BLaER1 (cell line): ENCODE data around the gene PEBP1.
"Not testable (repeated sequence)": the region's sequence is repeated elsewhere in the genome, so short reads cannot be mapped to it uniquely, and the experiment has no call there.

Experiments
- H3K27ac ChIP-seq: shearing (Covaris generic); formaldehyde crosslinking; 2 replicates; pipeline ENCODE4 v1.8.1; 2022
- H3K27me3 ChIP-seq: shearing (Covaris generic); formaldehyde crosslinking; 2 replicates; pipeline ENCODE4 v1.8.1; 2022
- H3K36me3 ChIP-seq: shearing (Covaris generic); formaldehyde crosslinking; 2 replicates; pipeline ENCODE4 v1.8.1; 2022
- H3K4me1 ChIP-seq: shearing (Covaris generic); formaldehyde crosslinking; 2 replicates; pipeline ENCODE4 v1.8.1; 2022
- H3K4me2 ChIP-seq: shearing (Covaris generic); formaldehyde crosslinking; 2 replicates; pipeline ENCODE4 v1.8.1; 2022
- H3K4me3 ChIP-seq: shearing (Covaris generic); formaldehyde crosslinking; 2 replicates; pipeline ENCODE4 v1.8.1; 2022
- H3K9ac ChIP-seq: shearing (Covaris generic); formaldehyde crosslinking; 2 replicates; pipeline ENCODE4 v1.8.1; 2022
- H3K9me3 ChIP-seq: shearing (Covaris generic); formaldehyde crosslinking; 2 replicates; pipeline ENCODE4 v1.8.1; 2022
- H4K20me1 ChIP-seq: shearing (Covaris generic); formaldehyde crosslinking; 2 replicates; pipeline ENCODE4 v1.8.1; 2022
- Cebpa-rat ChIP-seq: shearing (Covaris generic); IDR thresholded peaks from 2 replicates; pipeline ENCODE4 v1.8.1; 2022

The PEBP1 gene

GRCh38 chr12:118126119-118126757 is 9.7 kb upstream of the PEBP1 start:
- Histone ChIP-seq H3K9me3 (peaks cover 5% of the 10 kb centered on the region), H3K27ac (no peak overlapping the region), H3K36me3 (no peaks in the 10 kb centered on the region), H3K9ac (no peak overlapping the region), H4K20me1 (no peaks in the 10 kb centered on the region), H3K4me3 (no peak overlapping the region), H3K4me1 (peaks cover 3% of the 10 kb centered on the region; the same call in 1 of the 2 replicates), H3K27me3 (no peaks in the 10 kb centered on the region), H3K4me2 (no peak overlapping the region)
- TF ChIP-seq Cebpa-rat: no peak

DNA sequence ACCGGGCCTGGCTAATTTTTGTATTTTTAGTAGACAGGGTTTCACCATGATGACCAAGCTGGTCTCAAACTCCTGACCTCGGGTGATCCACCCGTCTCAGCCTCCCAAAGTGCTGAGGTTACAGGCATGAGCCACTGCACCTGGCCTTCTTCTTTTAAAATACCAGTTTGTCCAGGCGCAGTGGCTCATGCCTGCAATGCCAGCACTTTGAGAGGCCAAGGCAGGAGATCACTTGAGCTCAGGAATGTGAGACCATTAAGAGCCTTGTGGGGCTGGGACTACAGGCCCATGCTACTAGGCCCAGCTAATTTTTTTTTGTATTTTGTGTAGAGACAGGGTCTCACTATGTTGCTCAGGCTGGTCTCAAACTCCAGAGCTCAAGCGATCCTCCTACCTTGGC is 8.1 kb upstream of the PEBP1 start:
- Histone ChIP-seq H3K27me3 (no peaks in the 10 kb centered on the region), H3K4me2 (no peak overlapping the region), H3K27ac (no peak overlapping the region), H3K36me3 (no peaks in the 10 kb centered on the region), H3K4me1 (peaks cover 18% of the 10 kb centered on the region), H4K20me1 (no peaks in the 10 kb centered on the region), H3K9ac (no peak overlapping the region), H3K9me3 (peaks cover 5% of the 10 kb centered on the region), H3K4me3 (no peak overlapping the region)
- no peak for TF ChIP-seq Cebpa-rat

DNA sequence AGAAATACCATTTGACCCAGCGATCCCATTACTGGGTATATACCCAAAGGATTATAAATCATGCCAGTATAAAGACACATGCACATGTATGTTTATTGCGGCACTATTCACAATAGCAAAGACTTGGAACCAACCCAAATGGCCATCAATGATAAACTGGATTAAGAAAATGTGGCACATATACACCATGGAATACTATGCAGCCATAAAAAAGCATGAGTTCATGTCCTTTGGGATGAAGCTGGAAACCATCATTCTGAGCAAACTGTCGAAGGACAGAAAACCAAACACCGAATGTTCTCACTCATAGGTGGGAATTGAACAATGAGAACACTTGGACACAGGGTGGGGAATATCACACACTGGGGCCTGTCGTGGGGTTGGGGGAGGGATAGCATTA is 6.5 kb upstream of the PEBP1 start:
- H3K36me3 ChIP-seq, H3K9ac ChIP-seq, H3K27ac ChIP-seq, H4K20me1 ChIP-seq, H3K4me3 ChIP-seq, H3K9me3 ChIP-seq, H3K4me2 ChIP-seq, H3K27me3 ChIP-seq: not testable (repeated sequence)
- peaks cover 30% of the 10 kb centered on the region for H3K4me1 ChIP-seq

GRCh38 chr12:118136559-118137003 is 657 bp downstream of the PEBP1 start:
- Histone ChIP-seq H3K4me2 (peak overlapping the region; percentile 80), H3K36me3 (peaks cover 41% of the 10 kb centered on the region), H3K27ac (peak overlapping the region; percentile 90), H4K20me1 (peaks cover 33% of the 10 kb centered on the region), H3K9me3 (no peaks in the 10 kb centered on the region), H3K4me1 (peaks cover 54% of the 10 kb centered on the region), H3K4me3 (peak overlapping the region; percentile 85), H3K9ac (peak overlapping the region; percentile 91), H3K27me3 (no peaks in the 10 kb centered on the region)
- TF ChIP-seq Cebpa-rat: no peak

DNA sequence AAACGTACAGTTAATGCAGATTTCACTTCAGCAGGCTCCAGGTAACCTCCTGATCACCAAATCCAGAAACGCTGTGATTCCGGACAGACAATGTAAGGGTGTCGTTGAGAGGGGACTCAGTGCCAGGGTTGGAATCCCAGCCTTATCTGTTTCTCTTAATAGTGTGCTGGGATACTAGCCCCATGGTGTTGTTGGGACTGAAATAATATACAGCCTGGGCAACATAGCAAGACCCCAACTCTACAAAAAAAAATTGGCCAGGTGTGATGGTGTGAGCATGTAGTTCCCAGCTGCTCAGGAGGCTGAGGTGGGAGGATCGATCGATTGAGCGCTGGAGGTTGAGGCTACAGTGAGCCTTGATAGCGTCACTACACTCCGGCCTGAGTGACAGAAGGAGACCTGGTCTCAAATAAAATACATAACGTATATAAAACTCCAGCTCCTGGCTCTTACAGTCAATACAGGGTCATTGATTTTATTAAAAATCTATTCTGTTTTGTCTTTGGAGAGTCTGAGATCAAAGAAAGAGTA is 1.3 kb downstream of the PEBP1 start:
- peaks cover 36% of the 10 kb centered on the region for H4K20me1 ChIP-seq
- H3K9me3 ChIP-seq: no peaks in the 10 kb centered on the region
- no peaks in the 10 kb centered on the region for H3K27me3 ChIP-seq
- H3K4me3 ChIP-seq: peak overlapping the region; percentile 85
- peaks cover 48% of the 10 kb centered on the region for H3K4me1 ChIP-seq
- H3K4me2 ChIP-seq: peak overlapping the region; percentile 80
- TF ChIP-seq Cebpa-rat: no peak
- peaks cover 47% of the 10 kb centered on the region for H3K36me3 ChIP-seq
- H3K27ac ChIP-seq: peak overlapping the region; percentile 90
- H3K9ac ChIP-seq: peak overlapping the region; percentile 91

DNA sequence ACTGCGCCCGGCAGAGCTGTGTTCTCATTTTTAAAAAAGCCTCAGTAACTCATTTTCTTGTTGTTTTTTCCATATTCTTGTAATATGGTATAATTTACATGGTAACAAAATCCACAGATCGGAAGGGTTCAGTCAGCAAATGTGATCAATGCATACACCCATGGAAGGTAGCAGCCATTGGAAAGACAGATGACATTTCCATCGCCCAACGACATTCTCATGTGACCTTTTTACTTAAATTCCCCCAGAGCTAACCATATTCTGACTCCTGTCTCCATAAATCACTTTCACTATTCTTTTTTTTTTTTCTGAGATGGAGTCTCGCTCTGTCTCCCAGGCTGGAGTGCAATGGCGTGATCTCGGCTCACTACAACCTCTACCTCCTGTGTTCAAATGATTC is 4.9 kb downstream of the PEBP1 start:
- no peak for TF ChIP-seq Cebpa-rat
- no peaks in the 10 kb centered on the region for H3K27me3 ChIP-seq
- no peaks in the 10 kb centered on the region for H3K9me3 ChIP-seq
- no peak overlapping the region for H3K4me2 ChIP-seq
- peaks cover 68% of the 10 kb centered on the region for H4K20me1 ChIP-seq
- H3K36me3 ChIP-seq: peaks cover 83% of the 10 kb centered on the region
- no peak overlapping the region for H3K27ac ChIP-seq
- no peak overlapping the region for H3K9ac ChIP-seq
- no peak overlapping the region for H3K4me3 ChIP-seq
- peaks cover 19% of the 10 kb centered on the region for H3K4me1 ChIP-seq

DNA sequence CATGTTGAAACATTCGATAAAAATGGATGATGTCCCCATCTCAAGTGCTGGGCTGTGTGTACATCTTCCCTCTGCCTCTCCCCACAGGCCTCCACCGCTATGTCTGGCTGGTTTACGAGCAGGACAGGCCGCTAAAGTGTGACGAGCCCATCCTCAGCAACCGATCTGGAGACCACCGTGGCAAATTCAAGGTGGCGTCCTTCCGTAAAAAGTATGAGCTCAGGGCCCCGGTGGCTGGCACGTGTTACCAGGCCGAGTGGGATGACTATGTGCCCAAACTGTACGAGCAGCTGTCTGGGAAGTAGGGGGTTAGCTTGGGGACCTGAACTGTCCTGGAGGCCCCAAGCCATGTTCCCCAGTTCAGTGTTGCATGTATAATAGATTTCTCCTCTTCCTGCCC is 8.6 kb downstream of the PEBP1 start:
- H3K27me3 ChIP-seq: no peaks in the 10 kb centered on the region
- no peaks in the 10 kb centered on the region for H3K4me1 ChIP-seq
- H3K9ac ChIP-seq: no peak overlapping the region
- no peak overlapping the region for H3K4me3 ChIP-seq
- no peak overlapping the region for H3K4me2 ChIP-seq
- no peak overlapping the region for H3K27ac ChIP-seq
- H3K9me3 ChIP-seq: no peaks in the 10 kb centered on the region
- peaks cover 48% of the 10 kb centered on the region for H4K20me1 ChIP-seq
- no peak for TF ChIP-seq Cebpa-rat
- peaks cover 99% of the 10 kb centered on the region for H3K36me3 ChIP-seq

DNA sequence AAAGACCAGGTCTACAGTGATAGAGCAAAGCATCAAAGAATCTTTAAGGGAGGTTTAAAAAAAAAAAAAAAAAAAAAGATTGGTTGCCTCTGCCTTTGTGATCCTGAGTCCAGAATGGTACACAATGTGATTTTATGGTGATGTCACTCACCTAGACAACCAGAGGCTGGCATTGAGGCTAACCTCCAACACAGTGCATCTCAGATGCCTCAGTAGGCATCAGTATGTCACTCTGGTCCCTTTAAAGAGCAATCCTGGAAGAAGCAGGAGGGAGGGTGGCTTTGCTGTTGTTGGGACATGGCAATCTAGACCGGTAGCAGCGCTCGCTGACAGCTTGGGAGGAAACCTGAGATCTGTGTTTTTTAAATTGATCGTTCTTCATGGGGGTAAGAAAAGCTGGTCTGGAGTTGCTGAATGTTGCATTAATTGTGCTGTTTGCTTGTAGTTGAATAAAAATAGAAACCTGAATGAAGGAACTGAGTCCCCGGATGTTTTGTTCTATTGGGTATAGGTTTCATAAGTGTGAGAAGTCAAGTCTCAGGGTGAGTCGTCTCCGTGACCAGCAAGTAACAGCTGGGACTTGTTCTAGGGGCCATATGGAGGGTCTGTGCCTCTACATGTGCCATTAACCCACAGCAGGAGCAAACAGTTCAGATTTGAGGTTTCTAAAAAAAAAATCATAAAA is 9.3 kb downstream of the PEBP1 start:
- Histone ChIP-seq H3K27me3 (no peaks in the 10 kb centered on the region), H3K9me3 (no peaks in the 10 kb centered on the region), H3K36me3 (peaks cover 93% of the 10 kb centered on the region), H3K9ac (no peak overlapping the region), H3K4me1 (no peaks in the 10 kb centered on the region), H4K20me1 (peaks cover 46% of the 10 kb centered on the region), H3K4me2 (no peak overlapping the region), H3K4me3 (no peak overlapping the region), H3K27ac (no peak overlapping the region)
- no peak for TF ChIP-seq Cebpa-rat

DNA sequence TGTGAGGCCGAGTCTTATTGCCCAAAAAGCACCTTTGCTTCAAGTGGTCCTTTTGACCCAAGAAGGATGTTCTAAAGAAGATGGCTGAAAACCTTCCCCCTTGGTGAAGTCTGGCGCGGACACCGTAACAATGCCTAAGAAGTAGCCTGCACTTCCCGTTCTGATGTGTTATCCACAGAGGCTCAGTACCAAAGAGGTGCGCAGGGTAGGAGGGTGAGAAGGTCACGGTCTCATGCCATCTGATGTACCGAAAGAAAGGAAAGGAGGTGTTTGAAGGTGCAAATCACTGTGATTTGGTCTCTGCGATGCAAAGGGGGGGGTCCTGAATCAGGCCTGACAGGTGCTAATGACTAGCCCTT is 9.9 kb downstream of the PEBP1 start:
- TF ChIP-seq Cebpa-rat: no peak
- no peak overlapping the region for H3K4me3 ChIP-seq
- H3K27me3 ChIP-seq: no peaks in the 10 kb centered on the region
- no peak overlapping the region for H3K9ac ChIP-seq
- H3K9me3 ChIP-seq: no peaks in the 10 kb centered on the region
- H4K20me1 ChIP-seq: peaks cover 46% of the 10 kb centered on the region
- no peak overlapping the region for H3K4me2 ChIP-seq
- no peaks in the 10 kb centered on the region for H3K4me1 ChIP-seq
- no peak overlapping the region for H3K27ac ChIP-seq
- peaks cover 93% of the 10 kb centered on the region for H3K36me3 ChIP-seq

DNA sequence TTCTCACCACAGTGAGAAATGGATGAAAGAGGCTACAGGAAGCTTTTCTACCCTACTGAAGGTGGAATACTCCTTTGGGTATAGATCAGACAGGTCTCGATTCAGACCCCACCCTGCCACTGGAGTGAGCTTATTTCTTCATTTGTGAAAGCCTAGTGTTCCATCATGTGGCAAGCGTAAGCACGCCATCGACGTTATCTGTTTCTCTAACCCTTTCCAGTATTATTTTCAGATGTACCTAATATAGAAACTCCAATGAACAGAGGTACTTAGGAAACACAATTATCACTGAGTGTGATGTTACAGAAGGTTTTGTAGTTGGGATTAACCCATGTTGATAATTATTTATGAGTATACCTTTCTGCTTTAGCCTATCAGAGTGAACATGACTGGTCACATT is 12.4 kb downstream of the PEBP1 start:
- no peaks in the 10 kb centered on the region for H3K27me3 ChIP-seq
- no peak for TF ChIP-seq Cebpa-rat
- peaks cover 86% of the 10 kb centered on the region for H3K36me3 ChIP-seq
- H3K4me1 ChIP-seq: no peaks in the 10 kb centered on the region
- peaks cover 29% of the 10 kb centered on the region for H4K20me1 ChIP-seq
- no peak overlapping the region for H3K4me2 ChIP-seq
- H3K27ac ChIP-seq: no peak overlapping the region
- no peak overlapping the region for H3K9ac ChIP-seq
- H3K9me3 ChIP-seq: no peaks in the 10 kb centered on the region
- no peak overlapping the region for H3K4me3 ChIP-seq
